OCI-LY3 (cell line): Measurements from ENCODE around the gene GCKR.
A peak's percentile ranks its signal among the peaks of the same experiment; 100 is the strongest.

ENCODE experiments used
- H2AFZ ChIP-seq: fragments of 200-600, 300-600 bp; shearing (Covaris generic); 2 replicates; pipeline ENCODE4 v1.6.0; 2014; ENCODE audit warnings: antibody characterized with exemption, low read depth, low read length
- H3K27ac ChIP-seq: fragments of 200-600, 300-600 bp; sonication (generic); 2 replicates; pipeline ENCODE4 v1.5.1; 2014; ENCODE audit warnings: mild to moderate bottlenecking, low read length, moderate library complexity, mixed read lengths
- H3K27me3 ChIP-seq: fragments of 200-600, 300-600 bp; sonication (generic); 2 replicates; pipeline ENCODE4 v1.6.1; 2014; ENCODE audit warnings: low read depth, low read length, mixed read lengths
- H3K36me3 ChIP-seq: fragments of 200-600, 300-600 bp; sonication (generic); replicated peaks from 2 replicates; pipeline ENCODE3; 2014; ENCODE audit warnings: low read depth, low read length, mixed read lengths
- H3K4me1 ChIP-seq: fragments of 300-600, 200-600 bp; sonication (generic); 2 replicates; pipeline ENCODE4 v1.6.1; 2014; ENCODE audit warnings: low read length, mixed read lengths
- H3K4me2 ChIP-seq: fragments of 200-600, 300-600 bp; sonication (generic); 2 replicates; pipeline ENCODE4 v1.6.1; 2014; ENCODE audit warnings: low read length, mixed read lengths
- H3K4me3 ChIP-seq: fragments of 300-600, 200-600 bp; sonication (generic); 2 replicates; pipeline ENCODE4 v1.5.1; 2014; ENCODE audit warnings: antibody characterized with exemption, mild to moderate bottlenecking, low read length, moderate library complexity
- H3K79me2 ChIP-seq: fragments of 300-600, 200-600 bp; shearing (Covaris generic); 2 replicates; pipeline ENCODE4 v1.6.1; 2014; ENCODE audit warnings: mild to moderate bottlenecking, low read length, mixed read lengths
- H3K9ac ChIP-seq: fragments of 300-600, 200-600 bp; shearing (Covaris generic); 2 replicates; pipeline ENCODE4 v1.6.0; 2014; ENCODE audit warnings: mild to moderate bottlenecking, low read length, moderate library complexity
- H3K9me3 ChIP-seq: fragments of 200-600, 300-600 bp; shearing (Covaris generic); 2 replicates; pipeline ENCODE4 v1.6.1; 2014; ENCODE audit warnings: low read length, mixed read lengths; ENCODE audit not compliant: insufficient read depth
- H4K20me1 ChIP-seq: fragments of 200-600, 300-600 bp; sonication (generic); 2 replicates; pipeline ENCODE4 v1.6.1; 2016; ENCODE audit warnings: low read length, mixed read lengths; ENCODE audit not compliant: insufficient read depth
- CTCF ChIP-seq: fragments of 200-600, 300-600 bp; sonication (generic); IDR thresholded peaks from 2 replicates; pipeline ENCODE4 v1.5.1; 2014; ENCODE audit warnings: antibody characterized with exemption, low read length, low read depth
- EZH2phosphoT487 ChIP-seq: fragments of 200-600 bp; shearing (Covaris generic); IDR thresholded peaks from 2 replicates; pipeline ENCODE4 v1.6.1; 2018; ENCODE audit warnings: antibody characterized with exemption, mixed run types, low read depth

GCKR gene

GRCh38 chr2:27489118-27489497 is 7.5 kb upstream of the GCKR start:
- H3K79me2 ChIP-seq: no peaks in the 10 kb centered on the region
- no peaks in the 10 kb centered on the region for H3K9me3 ChIP-seq
- H3K36me3 ChIP-seq: no peaks in the 10 kb centered on the region
- peak overlapping the region; percentile 92 for H2AFZ ChIP-seq
- H3K27me3 ChIP-seq: no peaks in the 10 kb centered on the region
- H3K4me2 ChIP-seq: peak overlapping the region; percentile 63
- H3K4me1 ChIP-seq: peaks cover 10% of the 10 kb centered on the region
- no peak overlapping the region for H3K27ac ChIP-seq
- H3K4me3 ChIP-seq: peak overlapping the region; percentile 91
- H4K20me1 ChIP-seq: no peaks in the 10 kb centered on the region
- peak overlapping the region; percentile 50 for H3K9ac ChIP-seq
- TF ChIP-seq EZH2phosphoT487 (no peak), CTCF (no peak)

GRCh38 chr2:27489498-27490397 is 6.9 kb upstream of the GCKR start, which contains the start of gene IFT172:
Gene IFT172, minus strand, starts transcription at chr2:27489743. Its CDS starts 90 bp downstream, at chr2:27489653.
- Histone ChIP-seq H3K4me1 (peaks cover 10% of the 10 kb centered on the region), H3K9ac (peak within 1 kb of the TSS; percentile 50), H3K27ac (no peak within 1 kb of the TSS), H3K9me3 (no peaks in the 10 kb centered on the region), H4K20me1 (no peaks in the 10 kb centered on the region), H3K27me3 (no peaks in the 10 kb centered on the region), H2AFZ (peak within 1 kb of the TSS; percentile 92), H3K36me3 (no peaks in the 10 kb centered on the region), H3K79me2 (no peaks in the 10 kb centered on the region), H3K4me3 (peak within 1 kb of the TSS; percentile 91), H3K4me2 (peak within 1 kb of the TSS; percentile 63)
- TF ChIP-seq EZH2phosphoT487 (no peak), CTCF (no peak)

- no peak overlapping the region for H3K4me3 ChIP-seq
- H3K79me2 ChIP-seq: no peaks in the 10 kb centered on the region
- no peak overlapping the region for H2AFZ ChIP-seq
- no peak for TF ChIP-seq EZH2phosphoT487
- no peak overlapping the region for H3K27ac ChIP-seq
- peaks cover 10% of the 10 kb centered on the region for H3K4me1 ChIP-seq
- no peak overlapping the region for H3K4me2 ChIP-seq
- H3K36me3 ChIP-seq: no peaks in the 10 kb centered on the region
- H3K27me3 ChIP-seq: 0 out of 2 replicates have a peak, but pooled peaks cover 2% of the 10 kb centered on the region
- no peaks in the 10 kb centered on the region for H4K20me1 ChIP-seq
- no peaks in the 10 kb centered on the region for H3K9me3 ChIP-seq
- no peak overlapping the region for H3K9ac ChIP-seq
Observed at GRCh38 chr2:27492557-27492956, 4.1 kb upstream of the GCKR start.

- no peak for TF ChIP-seq EZH2phosphoT487
- no peak for TF ChIP-seq CTCF
- Histone ChIP-seq H3K27ac (no peak overlapping the region), H3K4me1 (peaks cover 7% of the 10 kb centered on the region), H3K4me3 (no peak overlapping the region), H3K27me3 (0 out of 2 replicates have a peak, but pooled peaks cover 2% of the 10 kb centered on the region), H3K79me2 (no peaks in the 10 kb centered on the region), H2AFZ (no peak overlapping the region), H4K20me1 (no peaks in the 10 kb centered on the region), H3K4me2 (no peak overlapping the region), H3K9me3 (no peaks in the 10 kb centered on the region), H3K36me3 (no peaks in the 10 kb centered on the region), H3K9ac (no peak overlapping the region)
Observed at GRCh38 chr2:27493948-27494283, 2.7 kb upstream of the GCKR start.
